Measurements from ENCODE around the gene CFL1. TPM values are rescaled to one million over a fixed set of nuclear protein-coding genes. Genes with fewer than 3 reads are reported as not detected.

Gene CFL1
- total and polyA plus RNA-seq, 2 donors (not counting 1 experiment from before 2014, with no cell fraction given) = 680 to 1,603 TPM

DNA sequence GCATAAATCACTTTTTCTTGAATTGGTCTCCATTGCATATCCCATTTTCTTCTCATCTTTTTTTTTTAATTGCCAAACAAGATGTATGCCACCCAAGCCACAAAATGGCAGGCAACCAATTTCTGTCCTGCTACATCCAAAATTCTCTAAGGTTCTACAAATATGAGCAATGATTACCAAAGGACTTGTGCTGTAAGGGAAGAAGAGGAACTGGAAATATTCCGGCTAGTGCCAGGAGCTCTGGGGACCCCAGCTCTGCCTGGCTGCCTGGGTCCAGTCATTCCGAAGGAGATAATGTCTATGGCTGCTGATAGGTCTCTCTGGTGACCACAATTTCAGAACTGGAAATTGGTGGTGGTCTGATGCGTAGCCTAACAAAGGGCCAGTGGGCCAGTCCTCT, 41.3 kb downstream of the CFL1 start:
- Histone ChIP-seq H3K27ac (ENCODE audit: insufficient read depth, low read length) (no peak overlapping the region), H3K36me3 (ENCODE audit: control insufficient read depth, insufficient read depth, low read length) (no peaks in the 10 kb centered on the region), H3K79me2 (ENCODE audit: control insufficient read depth, insufficient read depth, low read length) (no peaks in the 10 kb centered on the region), H3K9ac (ENCODE audit: insufficient read depth, low read length) (no peak overlapping the region), H3K4me2 (ENCODE audit: extremely low read depth, insufficient read depth, low read length) (no peak overlapping the region), H3K4me1 (ENCODE audit: control insufficient read depth, extremely low read depth, insufficient read depth, low read length) (no peaks in the 10 kb centered on the region), H3K9me3 (ENCODE audit: control insufficient read depth, insufficient read depth, low read depth, low read length) (no peaks in the 10 kb centered on the region), H3K27me3 (ENCODE audit: control insufficient read depth, insufficient read depth, low read length) (no peaks in the 10 kb centered on the region), H3K4me3 (replicated peaks in 1 of 4; ENCODE audit: control extremely low read depth in 1 of 4, insufficient read depth in 1 of 4, low read depth in 3 of 4, low read length in 4 of 4) (peak overlapping the region in 1 of 4 experiments; percentile 65), H4K20me1 (ENCODE audit: control insufficient read depth, extremely low read depth, insufficient read depth, low read length) (no peaks in the 10 kb centered on the region), H2AFZ (ENCODE audit: low read length) (no peak overlapping the region)
- DNase-seq (ENCODE audit: low read depth in 2 of 2) = no peak
- TF ChIP-seq, protein P1, sequence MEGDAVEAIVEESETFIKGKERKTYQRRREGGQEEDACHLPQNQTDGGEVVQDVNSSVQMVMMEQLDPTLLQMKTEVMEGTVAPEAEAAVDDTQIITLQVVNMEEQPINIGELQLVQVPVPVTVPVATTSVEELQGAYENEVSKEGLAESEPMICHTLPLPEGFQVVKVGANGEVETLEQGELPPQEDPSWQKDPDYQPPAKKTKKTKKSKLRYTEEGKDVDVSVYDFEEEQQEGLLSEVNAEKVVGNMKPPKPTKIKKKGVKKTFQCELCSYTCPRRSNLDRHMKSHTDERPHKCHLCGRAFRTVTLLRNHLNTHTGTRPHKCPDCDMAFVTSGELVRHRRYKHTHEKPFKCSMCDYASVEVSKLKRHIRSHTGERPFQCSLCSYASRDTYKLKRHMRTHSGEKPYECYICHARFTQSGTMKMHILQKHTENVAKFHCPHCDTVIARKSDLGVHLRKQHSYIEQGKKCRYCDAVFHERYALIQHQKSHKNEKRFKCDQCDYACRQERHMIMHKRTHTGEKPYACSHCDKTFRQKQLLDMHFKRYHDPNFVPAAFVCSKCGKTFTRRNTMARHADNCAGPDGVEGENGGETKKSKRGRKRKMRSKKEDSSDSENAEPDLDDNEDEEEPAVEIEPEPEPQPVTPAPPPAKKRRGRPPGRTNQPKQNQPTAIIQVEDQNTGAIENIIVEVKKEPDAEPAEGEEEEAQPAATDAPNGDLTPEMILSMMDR (conservative IDR thresholded peaks at IDR 0.05 in 1 of 2, IDR thresholded peaks at IDR 0.05 in 1 of 2; ENCODE audit: low read depth in 1 of 2, low read length in 2 of 2) = no peak
- TF ChIP-seq EZH2 (IDR thresholded peaks at IDR 0.05; ENCODE audit: low read length, missing control alignments) = no peak

DNA sequence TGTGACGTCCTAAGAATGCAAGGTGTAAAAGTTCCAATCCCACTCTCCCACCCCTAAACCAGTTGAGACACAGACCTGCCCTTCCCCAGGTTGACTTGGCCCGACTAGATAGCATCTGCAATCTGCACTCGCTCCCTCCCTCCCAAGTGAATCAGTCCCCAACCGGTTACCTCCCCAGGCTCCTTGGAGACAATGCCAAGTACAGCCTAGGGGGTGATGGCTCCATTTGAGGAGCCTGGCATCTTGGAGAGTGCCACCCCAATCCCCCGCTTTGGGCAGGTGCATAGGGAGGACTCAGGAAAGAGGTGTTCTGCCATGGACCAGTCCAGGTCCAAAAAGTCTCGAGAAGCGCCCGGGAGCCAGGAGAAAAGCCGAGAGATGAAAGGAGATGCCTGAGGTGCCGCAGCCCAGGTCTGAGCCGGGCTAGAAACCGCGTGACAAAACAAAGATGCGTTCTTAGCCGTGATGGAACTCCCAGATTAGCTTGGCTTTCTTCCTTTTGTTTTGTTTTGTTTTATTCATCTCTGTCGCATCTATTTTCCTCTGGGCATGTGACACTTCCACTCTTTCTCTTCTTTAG, 42.9 kb downstream of the CFL1 start:
- Histone ChIP-seq H4K20me1 (ENCODE audit: control insufficient read depth, extremely low read depth, insufficient read depth, low read length) (no peaks in the 10 kb centered on the region), H3K4me3 (replicated peaks in 1 of 4; ENCODE audit: control extremely low read depth in 1 of 4, insufficient read depth in 1 of 4, low read depth in 3 of 4, low read length in 4 of 4) (no peak overlapping the region), H3K27ac (ENCODE audit: insufficient read depth, low read length) (no peak overlapping the region), H3K4me2 (ENCODE audit: extremely low read depth, insufficient read depth, low read length) (no peak overlapping the region), H3K27me3 (ENCODE audit: control insufficient read depth, insufficient read depth, low read length) (no peaks in the 10 kb centered on the region), H3K4me1 (ENCODE audit: control insufficient read depth, extremely low read depth, insufficient read depth, low read length) (no peaks in the 10 kb centered on the region), H3K9me3 (ENCODE audit: control insufficient read depth, insufficient read depth, low read depth, low read length) (no peaks in the 10 kb centered on the region), H3K9ac (ENCODE audit: insufficient read depth, low read length) (no peak overlapping the region), H3K79me2 (ENCODE audit: control insufficient read depth, insufficient read depth, low read length) (no peaks in the 10 kb centered on the region), H3K36me3 (ENCODE audit: control insufficient read depth, insufficient read depth, low read length) (no peaks in the 10 kb centered on the region), H2AFZ (ENCODE audit: low read length) (no peak overlapping the region)
- DNase-seq (ENCODE audit: low read depth in 2 of 2) = no peak
- TF ChIP-seq, protein P1 (conservative IDR thresholded peaks at IDR 0.05 in 1 of 2, IDR thresholded peaks at IDR 0.05 in 1 of 2; ENCODE audit: low read depth in 1 of 2, low read length in 2 of 2) = no peak
- no peak for TF ChIP-seq EZH2 (IDR thresholded peaks at IDR 0.05; ENCODE audit: low read length, missing control alignments)

DNA sequence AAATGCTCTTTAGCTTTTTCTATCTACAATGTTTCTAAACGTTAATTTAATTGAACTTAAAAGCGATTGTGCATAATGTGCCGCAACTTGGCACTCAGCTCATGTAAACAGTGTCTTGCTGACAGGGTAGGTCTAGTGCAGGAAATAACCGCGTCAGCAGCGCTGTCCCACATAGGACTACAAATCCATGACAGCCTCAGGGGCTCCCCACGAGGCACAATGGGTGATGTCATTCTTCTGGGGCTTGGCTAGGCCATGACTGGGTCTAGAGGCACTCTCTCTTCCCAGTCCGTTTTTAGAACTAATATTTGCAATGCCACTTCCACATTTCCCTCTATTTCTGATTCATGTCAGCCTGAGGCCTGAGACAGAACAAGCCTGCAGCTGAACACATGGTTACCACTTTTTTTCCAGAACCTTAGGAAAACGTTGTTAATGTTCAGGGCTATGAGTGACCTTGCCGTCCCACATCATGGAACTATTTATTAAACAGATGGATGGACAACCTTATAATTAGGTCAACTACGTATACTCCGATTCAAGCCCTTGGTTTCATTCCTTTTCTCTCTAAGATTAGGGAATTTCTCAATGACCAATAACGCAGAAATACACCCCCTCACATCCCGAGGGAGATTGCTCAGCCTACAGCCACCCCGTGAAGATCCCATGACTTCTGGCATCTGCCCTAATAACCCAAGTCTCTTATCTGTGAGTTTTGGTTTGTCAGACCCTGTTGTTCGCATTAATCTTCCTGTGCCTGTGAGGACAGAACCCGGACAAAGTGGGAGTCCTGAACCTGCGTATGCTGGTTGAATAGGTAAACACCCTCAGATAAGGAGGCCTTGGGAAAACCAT, 43.6 kb downstream of the CFL1 start:
- no peaks in the 10 kb centered on the region for H3K9me3 ChIP-seq (ENCODE audit: control insufficient read depth, insufficient read depth, low read depth, low read length)
- H3K9ac ChIP-seq (ENCODE audit: insufficient read depth, low read length) = no peak overlapping the region
- DNase-seq (ENCODE audit: low read depth in 2 of 2) = no peak
- H4K20me1 ChIP-seq (ENCODE audit: control insufficient read depth, extremely low read depth, insufficient read depth, low read length) = no peaks in the 10 kb centered on the region
- TF ChIP-seq, protein P1 (conservative IDR thresholded peaks at IDR 0.05 in 1 of 2, IDR thresholded peaks at IDR 0.05 in 1 of 2; ENCODE audit: low read depth in 1 of 2, low read length in 2 of 2) = no peak
- no peak for TF ChIP-seq EZH2 (IDR thresholded peaks at IDR 0.05; ENCODE audit: low read length, missing control alignments)
- no peaks in the 10 kb centered on the region for H3K4me1 ChIP-seq (ENCODE audit: control insufficient read depth, extremely low read depth, insufficient read depth, low read length)
- H3K4me2 ChIP-seq (ENCODE audit: extremely low read depth, insufficient read depth, low read length) = no peak overlapping the region
- H3K4me3 ChIP-seq (replicated peaks in 1 of 4; ENCODE audit: control extremely low read depth in 1 of 4, insufficient read depth in 1 of 4, low read depth in 3 of 4, low read length in 4 of 4) = no peak overlapping the region
- H3K27me3 ChIP-seq (ENCODE audit: control insufficient read depth, insufficient read depth, low read length) = no peaks in the 10 kb centered on the region
- no peak overlapping the region for H2AFZ ChIP-seq (ENCODE audit: low read length)
- no peak overlapping the region for H3K27ac ChIP-seq (ENCODE audit: insufficient read depth, low read length)
- no peaks in the 10 kb centered on the region for H3K36me3 ChIP-seq (ENCODE audit: control insufficient read depth, insufficient read depth, low read length)
- no peaks in the 10 kb centered on the region for H3K79me2 ChIP-seq (ENCODE audit: control insufficient read depth, insufficient read depth, low read length)
